GM10248 (cell line): ENCODE data around the gene NFKBIZ.

Experiments used
- CTCF ChIA-PET: fragments of 300-600 bp; sonication (Branson Sonifier 250); formaldehyde crosslinking; extraction: SDS; loops from one replicate; lab custom pipeline; 2021; ENCODE audit warnings: antibody characterized with exemption; lab: Yijun Ruan, JAX
- POLR2A ChIA-PET: fragments of 350-650 bp; sonication (Branson Sonifier 250); formaldehyde crosslinking; extraction: SDS; loops from one replicate; lab custom pipeline; 2020; ENCODE audit warnings: antibody characterized with exemption; lab: Yijun Ruan, JAX
- DNase-seq: peaks from one replicate; pipeline ENCODE4 v3.0.0; 2012; ENCODE audit errors: extremely low spot score
- TF ChIP-seq, protein P1 (sequence below): IDR thresholded peaks from 2 replicates; pipeline ENCODE4 v1.5.1; 2012; ENCODE audit warnings: mild to moderate bottlenecking, low read depth; ENCODE audit errors: extremely low read depth, missing control alignments, control extremely low read depth

The NFKBIZ gene

DNA sequence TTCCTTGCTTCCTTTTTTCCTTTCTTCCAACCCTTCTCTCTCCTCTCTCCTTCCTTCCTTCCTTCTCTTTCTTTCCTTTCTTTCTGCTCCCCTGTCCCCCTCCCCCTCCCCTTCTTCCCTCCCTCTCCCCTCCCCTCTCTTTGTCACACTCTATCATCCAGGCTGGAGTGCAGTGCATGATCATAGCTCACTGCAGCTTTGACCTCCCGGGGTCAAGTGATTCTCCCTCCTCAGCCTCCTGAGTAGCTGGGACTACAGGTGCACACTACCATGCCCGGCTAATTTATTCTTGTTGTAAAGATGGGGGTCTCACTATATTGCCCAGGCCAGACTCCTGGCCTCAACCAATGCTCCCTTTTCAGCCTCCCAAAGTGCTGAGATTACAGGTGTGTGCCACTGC lies 18.7 kb downstream of the NFKBIZ start:
- no peak for DNase-seq
- POLR2A ChIA-PET: no interaction called here
- CTCF ChIA-PET: interaction anchor here (0.8 to 1.7 kb wide), 6 partner anchors 11 to 358 kb away, joined by 3 to 7 read pairs (median 3); no protein-coding TSS in a partner anchor
- TF ChIP-seq, protein P1, sequence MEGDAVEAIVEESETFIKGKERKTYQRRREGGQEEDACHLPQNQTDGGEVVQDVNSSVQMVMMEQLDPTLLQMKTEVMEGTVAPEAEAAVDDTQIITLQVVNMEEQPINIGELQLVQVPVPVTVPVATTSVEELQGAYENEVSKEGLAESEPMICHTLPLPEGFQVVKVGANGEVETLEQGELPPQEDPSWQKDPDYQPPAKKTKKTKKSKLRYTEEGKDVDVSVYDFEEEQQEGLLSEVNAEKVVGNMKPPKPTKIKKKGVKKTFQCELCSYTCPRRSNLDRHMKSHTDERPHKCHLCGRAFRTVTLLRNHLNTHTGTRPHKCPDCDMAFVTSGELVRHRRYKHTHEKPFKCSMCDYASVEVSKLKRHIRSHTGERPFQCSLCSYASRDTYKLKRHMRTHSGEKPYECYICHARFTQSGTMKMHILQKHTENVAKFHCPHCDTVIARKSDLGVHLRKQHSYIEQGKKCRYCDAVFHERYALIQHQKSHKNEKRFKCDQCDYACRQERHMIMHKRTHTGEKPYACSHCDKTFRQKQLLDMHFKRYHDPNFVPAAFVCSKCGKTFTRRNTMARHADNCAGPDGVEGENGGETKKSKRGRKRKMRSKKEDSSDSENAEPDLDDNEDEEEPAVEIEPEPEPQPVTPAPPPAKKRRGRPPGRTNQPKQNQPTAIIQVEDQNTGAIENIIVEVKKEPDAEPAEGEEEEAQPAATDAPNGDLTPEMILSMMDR: no peak

DNA sequence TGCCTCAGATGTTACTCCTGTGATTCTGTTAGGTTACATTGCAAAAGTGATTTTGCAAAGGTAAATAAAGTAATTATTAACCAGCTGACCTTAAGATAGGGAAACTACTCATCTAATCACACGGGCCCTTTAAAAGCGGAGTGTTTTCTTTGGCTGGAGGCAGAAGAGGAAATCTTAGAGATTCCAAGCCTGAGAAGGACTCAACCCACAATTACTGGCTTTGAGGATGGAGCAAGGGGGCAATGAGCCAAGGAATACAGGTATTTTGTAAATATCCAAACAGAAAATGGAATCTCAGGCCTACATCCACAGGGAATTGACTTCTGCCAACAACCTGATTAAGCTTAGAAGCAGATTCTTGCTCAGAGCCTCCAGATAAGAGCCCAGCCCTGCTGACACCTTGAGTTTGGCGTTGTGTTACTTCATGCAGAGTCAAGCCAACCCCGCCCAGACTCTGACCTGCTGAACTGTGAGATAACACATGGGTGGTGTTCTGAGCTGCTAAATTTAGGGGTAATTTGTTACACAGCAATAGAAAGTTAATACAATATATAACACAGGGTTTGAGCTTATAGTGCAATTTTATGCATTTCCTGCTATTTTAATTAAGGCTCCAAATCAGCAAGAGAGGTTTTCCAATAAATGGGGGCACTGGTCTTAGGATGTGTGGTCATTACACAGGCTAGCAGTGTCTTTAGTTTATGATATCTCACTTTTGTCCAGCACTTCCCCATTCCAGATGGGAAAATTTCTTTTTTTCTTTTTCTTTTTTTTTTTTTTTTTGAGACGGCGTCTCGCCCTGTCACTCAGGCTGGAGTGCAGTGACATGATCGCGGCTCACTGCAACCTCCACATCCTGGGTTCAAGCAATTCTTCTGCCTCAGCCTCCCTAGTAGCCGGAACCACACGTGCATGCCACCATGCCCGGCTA lies 19.5 kb downstream of the NFKBIZ start:
- DNase-seq: no peak
- TF ChIP-seq, protein P1: no peak
- POLR2A ChIA-PET: no interaction called here
- CTCF ChIA-PET: interaction anchor here (1.2 to 1.7 kb wide), 2 partner anchors 14 to 357 kb away, joined by 4 to 7 read pairs; no protein-coding TSS in a partner anchor

DNA sequence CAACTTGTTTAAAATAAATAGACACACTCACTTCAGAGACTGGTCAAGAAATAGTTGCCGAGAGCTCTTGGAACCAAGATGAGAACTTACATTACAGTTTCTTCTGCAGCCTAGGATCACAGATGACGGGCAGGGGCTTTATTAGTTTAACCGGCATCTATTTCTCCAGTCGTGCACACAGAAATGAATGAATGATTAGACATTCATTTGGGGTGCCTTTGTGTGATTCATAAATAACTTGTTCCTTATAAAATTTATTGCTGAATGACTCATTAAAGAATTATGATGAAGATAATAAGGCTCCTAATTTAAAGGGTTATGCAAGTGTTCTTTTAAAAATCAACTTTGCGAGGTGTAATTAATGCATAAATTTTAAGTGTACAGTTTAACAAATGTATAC lies 20.8 kb downstream of the NFKBIZ start:
- ChIA-PET CTCF (interaction anchor here (1.2 kb wide), 1 partner anchor 67 kb away, joined by 3 read pairs; no protein-coding TSS in a partner anchor), POLR2A (interaction anchor here (0.8 kb wide), 1 partner anchor 21 kb away, joined by 3 read pairs; the partner anchor contains the start of gene NFKBIZ)
- no peak for DNase-seq
- TF ChIP-seq, protein P1: no peak

DNA sequence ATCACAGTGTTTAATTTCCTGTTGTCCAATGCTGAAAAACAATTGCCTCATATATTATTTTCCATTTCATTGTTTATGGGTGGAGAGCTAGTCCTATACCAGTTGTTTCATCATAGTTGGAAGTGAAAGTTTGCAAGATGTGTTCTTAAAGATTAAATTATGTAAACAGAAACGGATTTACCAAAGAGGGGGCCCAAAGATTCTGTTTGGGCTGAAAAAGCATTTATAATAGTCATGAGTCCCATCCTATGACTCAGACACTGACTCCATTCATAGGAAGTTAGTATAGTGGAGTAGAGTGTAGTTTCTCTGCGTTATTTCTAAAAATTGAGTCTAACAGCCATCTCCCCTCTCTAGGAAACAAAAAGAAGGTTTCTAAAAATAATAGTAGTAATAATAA lies 24.3 kb downstream of the NFKBIZ start:
- DNase-seq: no peak
- ChIA-PET POLR2A (no interaction called here), CTCF (interaction anchor here (1.3 to 1.5 kb wide), 2 partner anchors 10 kb away, joined by 4 read pairs; no protein-coding TSS in a partner anchor)
- TF ChIP-seq, protein P1: no peak

DNA sequence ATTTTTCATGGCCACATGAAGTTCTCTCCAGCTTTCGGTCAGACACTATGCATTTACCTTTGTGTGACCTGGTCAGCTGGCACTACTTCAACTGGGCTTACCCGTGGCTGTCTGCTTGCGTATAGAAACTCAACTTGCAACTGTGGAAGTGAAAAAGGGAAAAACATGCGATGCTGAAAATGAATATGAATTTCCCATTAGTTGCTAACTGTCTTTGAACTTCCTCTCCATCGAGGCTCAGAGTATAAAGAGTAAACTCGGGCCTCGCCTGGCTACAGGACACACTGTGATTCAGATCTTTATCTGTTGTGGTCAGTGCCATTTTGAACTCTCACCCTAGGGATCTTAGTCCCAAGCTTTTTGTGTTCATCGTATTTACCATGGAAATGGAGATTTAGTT lies 26.8 kb downstream of the NFKBIZ start:
- CTCF ChIA-PET: interaction anchor here (0.6 to 2.5 kb wide), 9 partner anchors 9 to 349 kb away, joined by 3 to 6 read pairs (median 3); no protein-coding TSS in a partner anchor
- TF ChIP-seq, protein P1: no peak

DNA sequence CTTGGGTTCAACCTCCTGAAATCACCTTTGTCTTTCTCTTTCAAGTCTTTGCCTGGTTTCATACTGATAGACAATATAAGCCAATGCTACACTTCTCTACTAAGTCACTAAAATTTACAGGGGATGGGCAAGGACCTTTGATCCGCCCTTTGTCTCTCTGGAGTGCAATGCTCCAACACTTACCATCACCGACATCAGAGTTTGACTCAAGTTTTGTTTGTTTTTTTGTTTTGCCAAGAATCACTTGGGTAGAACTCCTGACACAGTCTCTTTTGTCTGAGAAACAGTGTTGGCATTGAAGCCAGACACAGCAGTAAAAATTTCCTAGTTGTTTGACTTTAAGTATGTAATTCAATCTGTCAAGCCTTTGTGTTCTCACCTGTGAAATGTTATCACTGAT lies 29.3 kb downstream of the NFKBIZ start:
- DNase-seq: no peak
- ChIA-PET CTCF (no interaction called here), POLR2A (no interaction called here)
- TF ChIP-seq, protein P1: no peak

More for the DNA sequence above, 26.8 kb downstream of the NFKBIZ start:
- DNase-seq: no peak
- POLR2A ChIA-PET: interaction anchor here (1.2 kb wide), 1 partner anchor 27 kb away, joined by 3 read pairs; the partner anchor contains the start of gene NFKBIZ
